GM18858 (cell line): Measurements from ENCODE around the gene MYO3B.
"Not testable (repeated sequence)": the region's sequence is repeated elsewhere in the genome, so short reads cannot be mapped to it uniquely, and the experiment has no call there.

Experiments used
- ATAC-seq: cut with Tn5 transposase; IDR thresholded peaks from one replicate; pipeline ENCODE4 v1.9.1; 2021; ENCODE audit not compliant: unreplicated experiment

The MYO3B gene

GRCh38 chr2:170588729-170589128, 410.8 kb downstream of the MYO3B start:
- no peak for ATAC-seq

- ATAC-seq = no peak
Measured at GRCh38 chr2:170596576-170596975, 418.6 kb downstream of the MYO3B start.

GRCh38 chr2:170598067-170598395, 420.1 kb downstream of the MYO3B start:
- no peak for ATAC-seq

- ATAC-seq = no peak
Measured at GRCh38 chr2:170601489-170601888, 423.5 kb downstream of the MYO3B start.

- no peak for ATAC-seq
Measured at GRCh38 chr2:170605862-170606261, 427.9 kb downstream of the MYO3B start.

GRCh38 chr2:170607171-170607570, 429.2 kb downstream of the MYO3B start:
- ATAC-seq = no peak

GRCh38 chr2:170610615-170611014, 432.7 kb downstream of the MYO3B start:
- ATAC-seq = no peak

GRCh38 chr2:170618948-170619347, 441.0 kb downstream of the MYO3B start:
- ATAC-seq = not testable (repeated sequence)

GRCh38 chr2:170635094-170635493, 457.1 kb downstream of the MYO3B start:
- not testable (repeated sequence) for ATAC-seq

- no peak for ATAC-seq
Measured at GRCh38 chr2:170639635-170640034, 461.7 kb downstream of the MYO3B start.

- ATAC-seq = no peak
Measured at GRCh38 chr2:170641961-170642360, 464.0 kb downstream of the MYO3B start.

- ATAC-seq = no peak
Measured at GRCh38 chr2:170643346-170643745, 465.4 kb downstream of the MYO3B start.

- ATAC-seq = no peak
Measured at GRCh38 chr2:170647741-170648436, 469.9 kb downstream of the MYO3B start.

GRCh38 chr2:170651624-170652325, 473.8 kb downstream of the MYO3B start:
- ATAC-seq = no peak

- ATAC-seq = no peak
Measured at GRCh38 chr2:170652637-170653417, 474.9 kb downstream of the MYO3B start.

GRCh38 chr2:170656669-170657068, 478.7 kb downstream of the MYO3B start:
- no peak for ATAC-seq

- ATAC-seq = no peak
Measured at GRCh38 chr2:170660409-170660808, 482.5 kb downstream of the MYO3B start.

- ATAC-seq = no peak
Measured at GRCh38 chr2:170665743-170666142, 487.8 kb downstream of the MYO3B start.

GRCh38 chr2:170669909-170670308, 492.0 kb downstream of the MYO3B start:
- ATAC-seq = no peak

- no peak for ATAC-seq
Measured at GRCh38 chr2:170670651-170671050, 492.7 kb downstream of the MYO3B start.

GRCh38 chr2:170671079-170671478, 493.1 kb downstream of the MYO3B start:
- ATAC-seq = no peak

- ATAC-seq = not testable (repeated sequence)
Measured at GRCh38 chr2:170674282-170674681, 496.3 kb downstream of the MYO3B start.
